HG02943 (cell line): ENCODE measurements around the gene H19.

Experiments
- ATAC-seq: cut with Tn5 transposase; IDR thresholded peaks from one replicate; pipeline ENCODE4 v1.9.1; 2021; ENCODE audit warnings: mild to moderate bottlenecking, low read depth, moderate library complexity; ENCODE audit not compliant: unreplicated experiment

The H19 gene

GRCh38 chr11:1987024-1987423, 10.6 kb downstream of the H19 start:
- ATAC-seq = no peak

- no peak for ATAC-seq
Observed at GRCh38 chr11:1983601-1983961, 14.1 kb downstream of the H19 start.

DNA sequence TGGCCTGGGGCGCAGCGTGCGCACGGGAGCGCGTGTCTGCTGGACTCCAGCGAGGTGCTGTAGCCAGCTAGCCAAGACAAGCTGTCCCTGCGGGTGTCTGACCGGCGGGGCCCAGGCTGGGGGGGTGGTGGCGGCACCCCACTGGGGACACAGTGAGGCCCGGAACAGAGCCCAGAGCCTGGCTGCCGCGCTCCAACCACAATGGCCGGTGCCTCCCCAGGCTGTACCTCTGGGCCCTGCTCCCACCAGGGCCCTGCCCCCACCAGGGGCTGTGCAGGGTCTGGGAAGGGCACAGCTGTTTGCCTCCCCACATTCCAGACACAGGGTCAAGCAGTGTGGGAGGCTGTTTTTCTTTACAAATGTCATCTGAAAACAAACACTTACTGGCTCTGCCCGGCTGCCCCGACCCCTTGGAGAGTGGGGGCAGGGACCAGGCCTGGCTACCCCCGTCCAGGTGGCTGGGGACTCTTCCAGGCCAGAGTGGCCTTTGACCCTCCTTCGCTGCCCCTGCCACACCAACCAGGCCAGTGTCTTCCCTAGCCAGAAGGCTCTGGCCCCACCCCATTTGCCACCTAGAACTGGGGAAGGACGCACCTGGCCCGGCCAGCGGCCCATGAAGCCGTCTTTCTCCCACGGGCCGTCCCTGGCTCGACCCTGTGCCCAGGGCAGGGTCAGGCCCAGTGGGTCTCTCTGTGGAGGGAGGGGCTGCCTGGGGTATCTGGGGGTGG, 14.6 kb downstream of the H19 start:
- ATAC-seq = no peak

DNA sequence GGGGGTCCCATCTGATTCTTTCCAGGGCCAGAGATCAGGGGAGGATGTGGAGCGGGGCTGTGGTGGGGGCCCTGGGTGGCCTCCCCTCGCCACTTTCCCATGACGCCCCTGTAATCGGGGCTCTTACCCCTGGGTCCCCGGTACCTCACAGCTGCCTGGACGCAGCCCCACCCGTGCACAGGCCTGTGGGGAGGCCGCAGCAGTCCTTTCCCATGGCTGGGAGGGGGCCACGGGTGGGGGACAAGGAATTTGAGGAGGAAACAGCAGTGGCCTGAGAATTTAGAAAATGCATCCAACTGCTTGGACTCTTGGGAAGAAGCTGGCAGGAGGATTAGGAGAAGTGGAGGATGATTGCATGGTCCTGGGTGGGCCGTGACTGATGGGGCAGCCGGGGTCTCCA, 18.0 kb downstream of the H19 start:
- no peak for ATAC-seq

GRCh38 chr11:1978720-1979473, 18.7 kb downstream of the H19 start:
- ATAC-seq = no peak

DNA sequence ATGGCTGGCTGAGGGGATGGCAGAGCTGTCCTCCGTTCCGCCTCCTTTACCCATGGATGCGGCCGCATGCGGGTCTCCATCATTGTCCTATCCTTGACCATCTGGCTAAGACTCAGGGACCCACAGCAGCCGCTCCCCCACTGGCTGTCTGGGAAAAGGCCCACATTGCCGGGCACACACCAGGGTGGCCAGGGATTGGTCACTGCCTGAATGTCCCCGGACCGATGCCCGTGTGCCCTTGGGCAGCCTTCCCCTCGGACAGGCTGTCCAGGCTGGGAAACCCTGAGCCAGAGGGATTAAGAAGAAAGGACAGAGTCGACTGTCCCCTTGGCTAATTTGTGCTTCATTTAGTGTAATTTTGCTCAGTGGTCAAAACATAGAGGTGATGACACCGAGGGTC, 22.5 kb downstream of the H19 start:
- ATAC-seq = no peak

DNA sequence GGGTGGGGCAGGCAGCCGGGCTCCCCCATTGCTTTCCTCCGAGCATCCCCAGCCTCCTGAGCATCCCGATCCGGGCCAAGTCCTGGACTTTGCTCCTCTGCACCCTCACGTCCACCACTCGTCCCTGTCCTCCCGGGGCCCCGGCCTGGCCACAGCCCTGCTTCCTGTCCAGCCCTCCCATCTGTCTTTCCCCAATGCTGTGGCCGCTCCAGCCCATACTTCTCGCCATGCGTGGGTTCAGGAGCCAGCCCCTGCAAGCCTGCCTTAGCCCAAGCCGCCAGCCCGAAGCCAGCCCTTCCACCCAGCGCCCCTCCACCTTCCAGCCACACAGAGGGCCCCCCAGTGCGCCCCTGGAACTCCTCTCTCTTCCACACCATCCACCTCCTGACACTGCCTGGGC, 26.7 kb downstream of the H19 start:
- ATAC-seq = no peak

- ATAC-seq = no peak
Observed at GRCh38 chr11:1969776-1970175, 27.9 kb downstream of the H19 start.

- no peak for ATAC-seq
Observed at GRCh38 chr11:1969035-1969434, 28.6 kb downstream of the H19 start.

GRCh38 chr11:1968454-1969002, 29.1 kb downstream of the H19 start:
- ATAC-seq = no peak

GRCh38 chr11:1967641-1968225, 29.9 kb downstream of the H19 start:
- ATAC-seq = no peak

- ATAC-seq = no peak
Observed at GRCh38 chr11:1966531-1966930, 31.1 kb downstream of the H19 start.

DNA sequence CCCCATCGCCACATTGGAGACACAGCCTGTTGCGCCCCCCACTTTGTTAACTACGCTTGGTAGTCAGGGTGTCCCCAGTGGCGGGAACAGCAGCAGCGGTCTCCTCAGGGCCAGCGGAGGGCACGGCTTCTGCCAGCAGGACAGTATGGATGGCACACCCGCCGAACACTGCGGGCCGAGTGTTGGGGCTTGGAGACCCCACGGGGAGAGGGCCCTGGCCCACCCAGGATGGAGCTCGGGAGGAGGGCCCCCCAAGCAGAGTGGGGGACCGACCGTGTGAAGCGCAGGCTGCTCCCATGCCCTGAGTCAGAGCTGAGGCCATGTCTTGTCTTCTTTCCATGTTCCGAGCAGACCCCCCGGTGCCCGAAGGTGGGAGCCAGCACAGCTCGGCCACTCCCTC, 32.7 kb downstream of the H19 start:
- ATAC-seq = no peak

DNA sequence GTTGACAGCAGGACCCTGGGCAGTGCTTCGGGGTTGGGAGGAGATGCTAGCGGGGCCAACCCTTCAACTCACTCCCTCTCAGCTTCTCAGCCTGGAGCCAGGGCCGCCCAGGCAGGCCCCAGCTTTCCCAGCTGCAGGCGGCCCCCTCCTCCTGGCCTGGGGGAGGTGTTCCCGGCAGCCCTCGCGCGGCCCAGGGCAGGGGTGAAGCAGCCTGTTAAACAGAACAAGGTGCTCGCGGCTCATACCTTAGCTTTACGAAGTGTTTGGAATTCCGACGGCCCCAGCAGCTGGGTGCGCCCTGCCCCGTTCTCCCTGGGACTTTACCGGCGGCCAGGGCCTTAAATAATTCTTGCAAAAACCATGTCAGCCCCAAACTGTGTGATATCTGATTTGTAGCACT, 33.3 kb downstream of the H19 start:
- no peak for ATAC-seq

GRCh38 chr11:1963864-1964263, 33.8 kb downstream of the H19 start:
- ATAC-seq = no peak

- ATAC-seq = no peak
Observed at GRCh38 chr11:1959786-1960185, 37.9 kb downstream of the H19 start.

DNA sequence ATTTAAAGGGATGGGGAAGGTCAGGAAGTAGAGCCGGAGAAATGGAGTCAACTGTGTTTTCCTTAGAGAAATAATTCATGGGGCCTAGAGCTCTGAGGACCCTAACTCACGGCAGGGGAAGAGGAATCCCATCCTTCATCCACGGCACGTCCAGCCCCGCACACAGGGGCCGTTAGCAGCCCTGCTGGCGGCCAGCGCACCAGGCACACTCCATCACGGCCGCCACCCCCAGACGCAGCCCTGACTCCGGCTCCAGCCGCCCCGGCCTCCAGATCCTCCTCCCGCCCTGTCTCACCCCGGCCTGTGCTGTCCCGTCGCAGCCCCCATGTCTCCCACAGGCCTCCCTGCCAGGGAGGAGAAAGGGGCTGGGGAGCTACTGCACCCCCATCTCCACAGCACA, 39.3 kb downstream of the H19 start:
- ATAC-seq = no peak

DNA sequence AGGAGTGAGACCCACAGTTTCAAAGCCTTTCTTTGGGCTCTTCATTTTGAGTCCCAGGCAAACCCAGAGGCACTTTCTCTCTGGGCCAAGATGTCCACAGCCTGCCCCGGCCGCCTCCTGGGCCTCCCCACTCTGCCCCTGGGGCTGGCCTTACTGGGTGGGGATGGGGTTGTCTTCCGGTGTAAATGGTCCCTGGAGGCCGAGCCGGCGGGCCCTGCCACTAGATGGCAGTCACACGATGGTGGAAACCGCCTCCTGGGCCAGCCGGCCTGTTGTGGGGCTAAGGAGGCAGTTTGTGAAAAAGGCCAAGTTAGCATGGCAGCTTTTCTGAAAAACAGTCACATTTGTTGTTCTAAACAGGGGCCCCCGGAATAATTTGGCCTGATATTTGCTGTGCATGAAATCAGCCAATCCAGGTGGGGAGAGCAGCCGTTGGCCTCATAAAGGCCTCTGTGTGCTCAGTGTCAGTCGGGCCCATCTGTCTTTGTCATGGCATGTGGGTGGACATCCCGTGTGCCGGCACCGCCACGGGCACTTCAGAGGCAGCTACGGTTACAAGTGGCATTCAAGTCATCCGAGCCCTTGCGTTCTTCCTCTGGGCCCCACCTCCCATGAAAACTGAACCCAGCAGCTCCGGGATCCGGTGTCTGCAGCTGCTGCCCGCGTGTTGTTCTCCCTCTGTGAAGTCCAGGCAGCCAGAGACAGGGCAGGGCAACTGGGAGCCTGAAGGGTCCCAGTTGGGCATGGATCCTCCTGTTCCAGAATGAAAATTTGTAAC, 44.0 kb downstream of the H19 start:
- no peak for ATAC-seq

GRCh38 chr11:1952806-1953482, 44.7 kb downstream of the H19 start:
- no peak for ATAC-seq

DNA sequence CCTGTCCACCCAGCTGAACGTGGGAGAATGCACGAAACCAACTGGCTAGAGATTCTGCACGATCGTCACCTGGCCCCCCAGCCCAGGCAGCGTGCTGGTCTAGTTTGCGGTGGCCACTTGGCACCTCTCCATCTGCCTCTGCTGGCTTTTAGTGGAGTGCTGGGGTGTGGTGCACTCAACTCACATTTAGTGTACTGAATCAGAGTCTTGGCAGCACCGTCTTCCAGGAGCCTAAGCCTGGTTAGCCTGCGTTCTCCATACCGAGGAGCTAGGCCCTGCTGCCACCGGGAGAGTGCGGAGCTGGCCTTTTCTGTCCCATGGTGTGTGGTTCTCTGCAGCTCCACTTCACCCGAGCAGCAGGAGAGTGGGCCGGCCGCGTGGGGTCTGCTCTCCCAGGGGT, 47.7 kb downstream of the H19 start:
- no peak for ATAC-seq
